Subcutaneous abdominal adipose tissue (tissue), 5 donors: ENCODE results near the gene VAV2.

ENCODE experiments used
- H3K27ac ChIP-seq: one replicate; pipeline ENCODE4 v1.7.0; 2013; ENCODE audit warnings: low read depth, mild to moderate bottlenecking, inconsistent platforms, low read length, moderate library complexity
- H3K27me3 ChIP-seq, 5 donors: one replicate each; pipeline ENCODE4 v1.7.0; 2013; ENCODE audit warnings: low read length in 5 of 5, inconsistent platforms in 1 of 5; ENCODE audit not compliant: control insufficient read depth in 5 of 5, insufficient read depth in 4 of 5
- H3K36me3 ChIP-seq, 5 donors: one replicate each; pipeline ENCODE4 v1.7.0; 2013; ENCODE audit warnings: low read length in 5 of 5; ENCODE audit not compliant: control insufficient read depth in 5 of 5, insufficient read depth in 5 of 5
- H3K4me1 ChIP-seq, 5 donors: one replicate each; pipeline ENCODE4 v1.7.0; 2013; ENCODE audit warnings: low read length in 5 of 5, mild to moderate bottlenecking in 3 of 5, moderate library complexity in 1 of 5; ENCODE audit not compliant: control insufficient read depth in 5 of 5, insufficient read depth in 5 of 5
- H3K4me3 ChIP-seq, 5 donors: one replicate each; pipeline ENCODE4 v1.7.0; 2013; ENCODE audit warnings: low read length in 5 of 5, low read depth in 1 of 5
- H3K9ac ChIP-seq, 5 donors: one replicate each; pipeline ENCODE4 v1.7.0; 2013; ENCODE audit warnings: low read length in 5 of 5, mild to moderate bottlenecking in 4 of 5, moderate library complexity in 3 of 5
- H3K9me3 ChIP-seq, 5 donors: one replicate each; pipeline ENCODE4 v1.7.0; 2013; ENCODE audit warnings: low read length in 5 of 5; ENCODE audit not compliant: control insufficient read depth in 5 of 5
- donor health status: healthy.
- donor health status: healthy.
- donor health status: healthy.
- donor health status: healthy.
- donor health status: healthy.

The VAV2 gene

DNA sequence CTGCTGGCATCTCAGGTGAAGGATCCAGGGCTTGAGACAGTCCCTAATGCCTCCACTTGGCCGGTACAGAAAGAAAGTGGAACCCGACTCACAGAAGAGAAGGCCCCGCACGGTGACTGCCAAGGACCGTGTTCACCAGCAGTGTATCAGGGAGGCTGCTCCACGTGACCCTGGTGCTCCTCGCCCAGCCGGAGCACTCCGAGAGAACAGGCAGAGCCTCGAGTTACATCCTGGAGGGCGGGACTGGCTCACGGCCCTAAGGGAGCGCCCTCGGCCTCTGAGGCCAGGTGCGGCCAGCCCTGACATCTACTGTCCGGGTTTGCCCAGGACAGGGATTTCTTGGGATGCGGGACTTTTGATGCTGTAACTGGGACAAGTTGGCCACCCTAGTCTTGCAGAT is 149.9 kb downstream of the VAV2 start:
- Histone ChIP-seq H3K36me3 (no peaks in the 10 kb centered on the region), H3K27me3 (no peaks in the 10 kb centered on the region), H3K4me3 (no peak overlapping the region), H3K9me3 (no peaks in the 10 kb centered on the region), H3K9ac (no peak overlapping the region), H3K4me1 (peaks cover 6 to 36% (median 28%) of the 10 kb centered on the region in 5 donors), H3K27ac (no peak overlapping the region)

DNA sequence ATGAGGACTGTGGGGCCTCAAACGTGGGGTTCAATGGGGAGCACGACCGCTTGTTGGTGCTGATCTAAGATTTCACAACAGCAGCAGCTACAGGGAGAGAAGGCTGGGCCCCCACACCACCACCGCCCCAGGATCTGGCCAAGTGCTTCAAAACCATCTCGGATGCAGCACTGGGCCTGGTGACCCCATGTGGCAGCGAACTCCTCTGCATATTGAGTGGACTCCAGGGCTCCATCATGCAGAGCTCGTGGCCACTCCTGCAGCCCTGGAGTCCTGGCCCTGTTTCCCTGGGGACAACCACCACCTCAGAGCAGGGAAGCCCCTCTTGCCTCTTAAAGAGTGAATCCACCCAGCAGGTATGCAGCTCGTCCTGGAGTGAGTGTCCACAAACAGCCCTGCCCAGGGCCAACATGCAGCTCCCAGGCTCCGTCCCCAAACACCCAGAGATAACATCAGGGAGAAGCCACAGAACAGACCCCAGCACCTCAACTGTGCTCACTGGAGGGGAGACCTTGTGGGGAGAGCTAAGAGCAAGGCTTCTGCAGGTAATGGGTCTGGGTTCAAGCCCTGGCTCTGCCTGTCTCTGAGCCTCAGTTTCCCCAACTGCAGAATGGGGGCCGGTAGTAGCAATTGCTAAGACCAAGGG is 150.8 kb downstream of the VAV2 start:
- H3K9ac ChIP-seq = no peak overlapping the region
- H3K4me1 ChIP-seq = peaks cover 6 to 36% (median 28%) of the 10 kb centered on the region in 5 donors
- H3K4me3 ChIP-seq = no peak overlapping the region
- H3K36me3 ChIP-seq = no peaks in the 10 kb centered on the region
- H3K27me3 ChIP-seq = no peaks in the 10 kb centered on the region
- H3K9me3 ChIP-seq = no peaks in the 10 kb centered on the region
- H3K27ac ChIP-seq = no peak overlapping the region

DNA sequence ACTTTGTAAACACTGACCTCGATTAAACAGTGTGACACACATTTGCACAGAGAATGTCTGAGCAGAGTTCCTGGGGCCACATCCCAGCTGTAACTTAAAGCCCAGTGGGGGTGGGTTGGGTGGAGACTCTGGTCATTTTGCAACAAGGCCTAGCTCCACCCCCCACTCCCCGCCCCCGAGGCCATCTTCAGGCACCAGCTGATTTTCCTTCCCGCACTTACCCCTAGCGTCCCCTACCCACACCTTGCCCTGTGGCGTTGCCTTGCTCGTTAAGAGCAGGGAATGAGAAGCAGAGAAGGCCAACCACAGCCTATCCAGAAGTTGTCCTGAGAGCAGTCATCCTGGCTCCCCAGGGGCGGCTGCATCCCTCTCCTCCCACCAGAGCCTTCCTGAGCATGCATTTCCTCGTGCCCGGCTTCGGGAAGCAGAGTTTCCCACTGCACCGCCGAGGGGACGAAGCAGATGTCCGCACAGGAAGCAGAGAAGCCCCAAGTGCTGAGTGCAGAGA is 152.2 kb downstream of the VAV2 start:
- H3K4me3 ChIP-seq = peak overlapping the region in 4 of 5 donors; percentile 11 to 43 (median 28)
- H3K27ac ChIP-seq = no peak overlapping the region
- peak overlapping the region in 1 of 5 donors; percentile 25 for H3K9ac ChIP-seq
- H3K27me3 ChIP-seq = no peaks in the 10 kb centered on the region
- no peaks in the 10 kb centered on the region for H3K9me3 ChIP-seq
- H3K36me3 ChIP-seq = no peaks in the 10 kb centered on the region
- H3K4me1 ChIP-seq = peaks cover 6 to 23% (median 18%) of the 10 kb centered on the region in 5 donors

DNA sequence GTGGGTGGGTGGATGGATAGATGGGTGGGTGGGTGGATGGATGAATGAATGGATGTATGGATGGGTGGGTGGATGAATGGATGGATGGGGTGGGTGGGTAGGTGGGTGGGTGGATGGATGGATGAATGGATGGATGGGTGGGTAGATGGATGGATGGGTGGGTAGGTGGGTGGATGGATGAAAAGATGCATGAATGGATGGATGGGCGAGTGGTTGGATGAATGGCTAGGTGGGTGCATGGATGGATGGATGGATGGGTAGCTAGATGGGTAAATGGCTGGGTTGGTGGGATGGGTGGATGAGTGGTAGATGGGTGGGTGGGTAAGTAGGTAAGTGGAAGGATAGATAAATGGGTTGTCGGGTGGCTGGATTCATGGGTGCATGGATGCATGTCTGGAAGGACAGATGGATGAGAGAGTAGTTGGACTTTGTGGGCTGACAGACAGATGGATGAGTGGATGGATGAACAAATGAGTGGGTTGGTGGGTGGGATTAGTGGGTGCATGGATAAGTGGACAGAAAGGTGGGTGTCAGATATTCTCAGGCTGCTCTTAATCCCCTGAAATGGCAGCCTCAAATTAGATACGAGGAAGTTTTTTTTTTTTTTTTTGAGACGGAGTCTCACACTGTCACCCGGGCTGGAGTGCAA is 153.1 kb downstream of the VAV2 start:
- H3K36me3 ChIP-seq = no peaks in the 10 kb centered on the region
- no peak overlapping the region for H3K9ac ChIP-seq
- no peak overlapping the region for H3K27ac ChIP-seq
- peaks cover 2 to 15% (median 11%) of the 10 kb centered on the region in 5 donors for H3K4me1 ChIP-seq
- H3K27me3 ChIP-seq = no peaks in the 10 kb centered on the region
- H3K9me3 ChIP-seq = no peaks in the 10 kb centered on the region
- H3K4me3 ChIP-seq = no peak overlapping the region

DNA sequence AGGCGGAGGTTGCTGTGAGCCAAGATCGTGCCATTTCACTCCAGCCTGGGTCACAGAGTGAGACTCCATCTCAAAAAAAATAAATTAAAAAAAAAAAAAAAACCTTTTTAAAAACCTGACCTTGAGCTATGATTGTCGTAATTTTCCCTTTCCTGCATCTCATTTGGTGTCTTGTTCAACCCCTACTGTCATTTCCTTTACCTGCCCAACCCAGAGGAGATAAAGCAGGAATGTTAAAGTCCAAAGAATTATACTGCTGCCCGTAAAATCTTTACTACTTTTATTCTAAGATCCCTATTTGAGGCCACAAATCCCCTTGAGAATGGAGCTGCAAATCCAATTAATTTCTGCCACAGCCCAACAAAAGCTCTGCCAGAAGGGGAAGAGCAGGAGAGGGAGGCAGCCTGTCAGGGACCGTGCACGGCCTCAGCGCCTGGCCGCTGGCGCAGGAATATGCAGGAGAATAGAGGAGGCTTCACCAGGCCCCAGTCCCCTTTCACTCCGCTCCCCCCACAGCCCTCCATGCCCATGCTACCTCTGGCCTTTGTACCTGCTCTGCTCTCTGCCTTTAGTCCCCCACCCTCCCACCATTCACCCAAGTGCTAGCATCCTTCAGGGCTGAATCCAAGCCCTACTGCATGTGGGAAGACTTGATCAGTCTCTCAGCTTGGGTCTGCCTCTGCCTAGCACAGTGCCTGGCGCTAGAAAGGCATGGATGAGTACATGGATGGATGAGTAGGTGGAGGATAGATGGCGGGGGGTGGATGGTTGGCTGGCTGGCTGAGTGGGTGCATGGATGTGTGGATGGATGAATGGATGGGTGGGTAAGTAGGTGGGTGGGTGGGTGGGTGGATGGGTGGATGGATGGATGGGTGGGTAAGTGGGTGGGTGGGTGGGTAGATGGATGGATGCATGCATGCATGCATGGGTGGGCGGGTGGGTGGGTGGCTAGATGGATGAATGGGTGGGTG is 154.2 kb downstream of the VAV2 start:
- Histone ChIP-seq H3K27me3 (no peaks in the 10 kb centered on the region), H3K4me3 (no peak overlapping the region), H3K27ac (no peak overlapping the region), H3K4me1 (peaks cover 2 to 15% (median 11%) of the 10 kb centered on the region in 5 donors), H3K9ac (no peak overlapping the region), H3K36me3 (peaks cover 0 to 3% (median 0%) of the 10 kb centered on the region in 5 donors), H3K9me3 (no peaks in the 10 kb centered on the region)

DNA sequence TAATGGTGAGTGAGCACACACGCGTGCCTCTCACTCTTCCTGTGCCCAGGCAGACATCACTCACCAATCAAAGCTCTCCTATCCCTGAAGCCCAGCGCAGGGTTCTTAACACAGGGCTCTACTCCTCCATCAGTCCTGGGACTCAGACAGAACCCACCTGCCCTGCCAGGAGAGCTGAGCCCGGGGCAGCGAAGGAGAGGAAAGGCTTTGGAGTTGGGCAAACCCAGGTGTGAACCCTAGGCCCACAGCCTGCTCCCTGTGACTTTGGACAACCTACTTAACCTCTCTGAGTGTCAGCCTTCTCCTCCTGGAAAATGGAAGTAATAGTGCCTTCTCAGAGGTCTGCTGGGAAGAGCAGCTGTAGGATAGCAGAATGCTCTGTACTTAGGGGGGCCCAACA is 155.3 kb downstream of the VAV2 start:
- Histone ChIP-seq H3K4me1 (peaks cover 2 to 15% (median 11%) of the 10 kb centered on the region in 5 donors), H3K4me3 (no peak overlapping the region), H3K27me3 (no peaks in the 10 kb centered on the region), H3K9ac (no peak overlapping the region), H3K36me3 (peaks cover 0 to 4% (median 0%) of the 10 kb centered on the region in 5 donors), H3K27ac (no peak overlapping the region), H3K9me3 (no peaks in the 10 kb centered on the region)

DNA sequence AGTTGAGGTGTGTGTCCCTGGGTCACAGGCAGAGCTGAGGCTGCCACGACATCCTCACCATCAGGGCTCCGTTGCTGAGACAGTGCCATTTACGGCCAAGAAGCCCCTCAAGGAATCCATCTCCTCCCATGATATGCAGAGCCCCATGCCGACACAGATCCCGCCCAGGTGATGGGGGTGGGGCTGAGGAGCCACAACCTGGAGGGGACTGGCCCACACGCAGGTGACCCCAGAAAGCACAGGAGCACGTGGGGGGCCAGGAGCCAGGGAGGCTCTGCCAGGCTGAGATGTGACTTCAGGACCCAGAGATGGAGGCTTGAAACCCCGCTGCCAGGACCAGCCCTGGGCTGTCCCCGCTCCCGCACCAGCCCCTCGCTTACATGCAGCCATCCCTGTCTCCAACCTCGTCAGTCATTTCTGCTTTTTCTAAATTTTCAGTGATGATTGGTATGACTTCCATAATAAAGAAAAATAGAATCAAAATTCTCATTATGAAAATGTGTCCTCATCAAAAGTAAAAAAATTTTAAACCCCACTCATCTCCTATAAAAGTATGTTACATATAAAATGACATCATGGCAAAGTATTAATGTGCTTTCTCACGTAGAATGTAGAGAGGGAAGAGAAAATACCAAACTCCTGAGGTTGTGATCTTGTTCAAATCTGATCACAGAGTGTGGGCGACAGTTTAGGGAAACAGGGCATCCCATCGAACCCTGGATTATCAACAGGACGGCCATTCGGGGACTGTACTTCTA is 155.9 kb downstream of the VAV2 start:
- Histone ChIP-seq H3K9me3 (no peaks in the 10 kb centered on the region), H3K36me3 (peaks cover 0 to 4% (median 0%) of the 10 kb centered on the region in 5 donors), H3K27ac (no peak overlapping the region), H3K4me1 (peaks cover 2 to 15% (median 11%) of the 10 kb centered on the region in 5 donors), H3K9ac (no peak overlapping the region), H3K4me3 (no peak overlapping the region), H3K27me3 (no peaks in the 10 kb centered on the region)

DNA sequence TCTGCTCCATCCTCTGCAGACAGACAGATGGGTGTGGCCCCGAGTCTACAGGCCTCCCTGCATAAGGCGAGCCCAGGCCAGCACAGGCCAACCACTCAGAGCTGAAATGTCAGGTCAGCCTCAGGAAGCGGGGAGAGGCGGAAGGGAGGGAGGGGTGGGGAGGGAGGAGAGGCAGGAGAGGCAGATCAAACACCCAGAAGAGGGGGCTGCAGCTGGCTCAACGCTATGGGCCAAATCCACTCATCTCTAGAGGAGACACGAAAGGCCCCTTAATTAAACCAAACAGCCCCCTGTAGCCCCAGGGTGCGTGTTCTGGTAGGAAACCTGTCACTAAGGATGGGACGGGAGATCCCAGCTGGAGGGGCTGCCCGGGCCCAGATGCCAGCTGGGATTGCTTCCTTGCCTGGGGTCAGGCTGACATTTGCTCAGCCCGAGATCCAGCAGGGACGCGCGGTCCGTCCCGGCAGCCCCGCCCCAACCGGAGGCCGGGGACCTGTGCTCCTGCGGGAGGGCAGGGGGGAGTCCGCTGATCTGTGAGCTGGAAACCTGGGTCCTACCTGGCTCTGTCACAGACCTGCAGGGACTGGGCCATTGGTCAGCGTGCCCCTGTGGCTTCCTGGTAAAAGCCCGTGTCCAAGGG is 156.7 kb downstream of the VAV2 start:
- no peak overlapping the region for H3K27ac ChIP-seq
- H3K36me3 ChIP-seq = peaks cover 0 to 4% (median 0%) of the 10 kb centered on the region in 5 donors
- H3K27me3 ChIP-seq = no peaks in the 10 kb centered on the region
- H3K9me3 ChIP-seq = no peaks in the 10 kb centered on the region
- H3K9ac ChIP-seq = no peak overlapping the region
- H3K4me3 ChIP-seq = no peak overlapping the region
- peaks cover 2 to 10% (median 9%) of the 10 kb centered on the region in 5 donors for H3K4me1 ChIP-seq
